Measurements from ENCODE around the gene BLOC1S5.

BLOC1S5 gene

DNA sequence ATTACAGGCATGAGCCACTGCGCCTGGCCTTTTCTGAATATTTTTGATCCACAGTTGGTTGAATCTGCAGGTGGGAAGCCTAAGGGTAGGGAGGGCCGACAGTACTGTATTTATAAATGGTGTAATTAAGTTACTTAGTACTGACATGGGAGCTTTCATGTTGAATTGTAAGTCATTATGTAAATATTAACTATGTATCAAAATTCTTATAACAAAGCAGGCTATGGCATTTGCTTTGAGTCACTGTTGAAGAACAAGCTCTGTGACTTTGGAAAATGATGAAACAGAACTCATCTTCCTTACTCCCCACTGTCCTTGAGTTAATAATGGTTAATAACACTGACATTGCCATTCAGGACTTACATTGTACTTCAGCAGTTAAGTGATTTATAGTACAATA is 90.6 kb downstream of the BLOC1S5 start:
- no peak overlapping the region for H3K9ac ChIP-seq (ENCODE audit: low read length)
- H3K4me2 ChIP-seq (ENCODE audit: low read depth, low read length): no peak overlapping the region
- H3F3A ChIP-seq (ENCODE audit: insufficient read depth, low read length): no peaks in the 10 kb centered on the region
- no peaks in the 10 kb centered on the region for H3K27me3 ChIP-seq (replicated peaks; ENCODE audit: insufficient read depth, low read length)
- no peak for DNase-seq
- no peaks in the 10 kb centered on the region for H3K9me3 ChIP-seq (replicated peaks; ENCODE audit: insufficient read depth, low read length)
- no peak overlapping the region for H3K4me3 ChIP-seq (ENCODE audit: low read length)
- no peaks in the 10 kb centered on the region for H3K36me3 ChIP-seq (replicated peaks; ENCODE audit: insufficient read depth, low read length)
- no peaks in the 10 kb centered on the region for H4K20me1 ChIP-seq (ENCODE audit: insufficient read depth, low read length)
- no peak for TF ChIP-seq EZH2phosphoT487 (IDR thresholded peaks at IDR 0.05; ENCODE audit: low read length)
- TF ChIP-seq EZH2 (optimal IDR thresholded peaks at IDR 0.05; ENCODE audit: low read depth, low read length): no peak
- TF ChIP-seq, protein P1, sequence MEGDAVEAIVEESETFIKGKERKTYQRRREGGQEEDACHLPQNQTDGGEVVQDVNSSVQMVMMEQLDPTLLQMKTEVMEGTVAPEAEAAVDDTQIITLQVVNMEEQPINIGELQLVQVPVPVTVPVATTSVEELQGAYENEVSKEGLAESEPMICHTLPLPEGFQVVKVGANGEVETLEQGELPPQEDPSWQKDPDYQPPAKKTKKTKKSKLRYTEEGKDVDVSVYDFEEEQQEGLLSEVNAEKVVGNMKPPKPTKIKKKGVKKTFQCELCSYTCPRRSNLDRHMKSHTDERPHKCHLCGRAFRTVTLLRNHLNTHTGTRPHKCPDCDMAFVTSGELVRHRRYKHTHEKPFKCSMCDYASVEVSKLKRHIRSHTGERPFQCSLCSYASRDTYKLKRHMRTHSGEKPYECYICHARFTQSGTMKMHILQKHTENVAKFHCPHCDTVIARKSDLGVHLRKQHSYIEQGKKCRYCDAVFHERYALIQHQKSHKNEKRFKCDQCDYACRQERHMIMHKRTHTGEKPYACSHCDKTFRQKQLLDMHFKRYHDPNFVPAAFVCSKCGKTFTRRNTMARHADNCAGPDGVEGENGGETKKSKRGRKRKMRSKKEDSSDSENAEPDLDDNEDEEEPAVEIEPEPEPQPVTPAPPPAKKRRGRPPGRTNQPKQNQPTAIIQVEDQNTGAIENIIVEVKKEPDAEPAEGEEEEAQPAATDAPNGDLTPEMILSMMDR (IDR thresholded peaks at IDR 0.05; ENCODE audit: low read length): no peak
- H3K27ac ChIP-seq (ENCODE audit: low read length): no peak overlapping the region
- no peaks in the 10 kb centered on the region for H3K79me2 ChIP-seq (ENCODE audit: low read length)
- no peaks in the 10 kb centered on the region for H3K9me2 ChIP-seq (replicated peaks; ENCODE audit: insufficient read depth, low read length)
- no peak overlapping the region for H2AFZ ChIP-seq (ENCODE audit: low read length)
- peaks cover 19% of the 10 kb centered on the region for H3K4me1 ChIP-seq (ENCODE audit: low read length)

DNA sequence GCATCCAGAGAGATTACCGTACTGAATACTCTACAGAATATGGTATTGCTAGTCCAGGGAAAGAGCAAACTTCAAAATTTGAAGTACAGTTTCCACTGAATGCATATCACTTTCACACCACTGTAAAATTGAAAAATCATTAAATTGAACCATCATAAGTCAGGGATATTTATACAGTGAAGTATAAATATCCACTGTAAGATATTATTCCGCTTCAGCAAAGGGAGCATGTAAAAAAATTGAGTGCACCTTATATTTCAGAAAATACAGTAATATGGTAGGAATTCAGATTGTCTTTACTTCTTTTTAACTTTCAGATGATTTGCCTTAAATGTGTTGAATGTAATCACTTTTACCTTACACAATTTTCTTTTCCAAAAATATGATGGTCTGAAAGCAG is 92.7 kb downstream of the BLOC1S5 start:
- H3K4me1 ChIP-seq (ENCODE audit: low read length): peaks cover 18% of the 10 kb centered on the region
- H3K9ac ChIP-seq (ENCODE audit: low read length): no peak overlapping the region
- no peak overlapping the region for H3K27ac ChIP-seq (ENCODE audit: low read length)
- H3K79me2 ChIP-seq (ENCODE audit: low read length): 0 out of 2 replicates have a peak, but pooled peaks cover 2% of the 10 kb centered on the region
- H4K20me1 ChIP-seq (ENCODE audit: insufficient read depth, low read length): no peaks in the 10 kb centered on the region
- no peaks in the 10 kb centered on the region for H3K27me3 ChIP-seq (replicated peaks; ENCODE audit: insufficient read depth, low read length)
- no peak overlapping the region for H3K4me2 ChIP-seq (ENCODE audit: low read depth, low read length)
- H3K36me3 ChIP-seq (replicated peaks; ENCODE audit: insufficient read depth, low read length): no peaks in the 10 kb centered on the region
- no peak overlapping the region for H2AFZ ChIP-seq (ENCODE audit: low read length)
- H3F3A ChIP-seq (ENCODE audit: insufficient read depth, low read length): no peaks in the 10 kb centered on the region
- DNase-seq: no peak
- no peak for TF ChIP-seq EZH2phosphoT487 (IDR thresholded peaks at IDR 0.05; ENCODE audit: low read length)
- TF ChIP-seq, protein P1 (IDR thresholded peaks at IDR 0.05; ENCODE audit: low read length): no peak
- no peak for TF ChIP-seq EZH2 (optimal IDR thresholded peaks at IDR 0.05; ENCODE audit: low read depth, low read length)
- H3K9me3 ChIP-seq (replicated peaks; ENCODE audit: insufficient read depth, low read length): no peaks in the 10 kb centered on the region
- H3K4me3 ChIP-seq (ENCODE audit: low read length): no peak overlapping the region
- no peaks in the 10 kb centered on the region for H3K9me2 ChIP-seq (replicated peaks; ENCODE audit: insufficient read depth, low read length)

DNA sequence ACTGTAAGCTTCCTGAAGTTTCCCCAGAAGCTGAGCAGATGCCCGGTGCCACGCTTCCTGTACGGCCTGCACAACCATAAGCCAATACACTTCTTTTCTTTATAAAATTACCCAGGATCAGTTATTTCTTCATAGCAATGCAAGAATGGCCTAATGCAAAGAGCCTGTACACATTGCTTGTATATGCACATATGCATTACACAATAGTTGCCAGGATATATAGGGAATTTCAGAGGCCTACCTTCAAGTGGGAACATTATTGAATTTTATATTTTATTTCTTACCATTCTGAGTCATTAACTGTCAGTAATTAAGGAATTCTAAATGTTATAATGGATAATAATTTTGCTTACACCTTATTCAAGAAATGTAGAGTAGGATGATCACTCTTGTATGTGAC is 93.6 kb downstream of the BLOC1S5 start:
- Histone ChIP-seq H3F3A (ENCODE audit: insufficient read depth, low read length) (no peaks in the 10 kb centered on the region), H3K4me2 (ENCODE audit: low read depth, low read length) (no peak overlapping the region), H3K79me2 (ENCODE audit: low read length) (peaks cover 6% of the 10 kb centered on the region; the same call in 1 of the 2 replicates), H3K4me3 (ENCODE audit: low read length) (no peak overlapping the region), H3K4me1 (ENCODE audit: low read length) (peaks cover 10% of the 10 kb centered on the region; the same call in 1 of the 2 replicates), H3K9me3 (replicated peaks; ENCODE audit: insufficient read depth, low read length) (0 out of 2 replicates have a peak, but pooled peaks cover 1% of the 10 kb centered on the region), H4K20me1 (ENCODE audit: insufficient read depth, low read length) (no peaks in the 10 kb centered on the region), H2AFZ (ENCODE audit: low read length) (no peak overlapping the region), H3K9me2 (replicated peaks; ENCODE audit: insufficient read depth, low read length) (no peaks in the 10 kb centered on the region), H3K27ac (ENCODE audit: low read length) (no peak overlapping the region), H3K9ac (ENCODE audit: low read length) (no peak overlapping the region), H3K36me3 (replicated peaks; ENCODE audit: insufficient read depth, low read length) (no peaks in the 10 kb centered on the region), H3K27me3 (replicated peaks; ENCODE audit: insufficient read depth, low read length) (no peaks in the 10 kb centered on the region)
- no peak for DNase-seq
- no peak for TF ChIP-seq EZH2 (optimal IDR thresholded peaks at IDR 0.05; ENCODE audit: low read depth, low read length)
- no peak for TF ChIP-seq EZH2phosphoT487 (IDR thresholded peaks at IDR 0.05; ENCODE audit: low read length)
- TF ChIP-seq, protein P1 (IDR thresholded peaks at IDR 0.05; ENCODE audit: low read length): no peak
